ENCODE measurements around the gene TRAFD1.

The TRAFD1 gene

GRCh38 chr12:112121780-112122565, 3.4 kb upstream of the TRAFD1 start:
- Histone ChIP-seq H3K79me1 (ENCODE audit: low read depth, low read length) (no peaks in the 10 kb centered on the region), H3K27ac (replicated peaks; ENCODE audit: low read length) (no peak overlapping the region), H4K91ac (ENCODE audit: low read depth, low read length, poor library complexity) (no peak overlapping the region), H3K4me2 (ENCODE audit: insufficient read depth, low read length, poor library complexity, severe bottlenecking) (no peak overlapping the region), H3K36me3 (replicated peaks in 1 of 2; ENCODE audit: control insufficient read depth in 2 of 2, insufficient read depth in 2 of 2, low read length in 2 of 2) (no peaks in the 10 kb centered on the region), H3K4ac (ENCODE audit: low read length) (no peak overlapping the region), H2BK120ac (ENCODE audit: low read depth, low read length) (no peak overlapping the region), H3K4me3 (ENCODE audit: low read length in 2 of 2) (no peak overlapping the region), H2BK12ac (ENCODE audit: low read length) (no peak overlapping the region), H4K8ac (ENCODE audit: low read depth, low read length) (no peak overlapping the region), H3K27me3 (ENCODE audit: control insufficient read depth in 3 of 3, insufficient read depth in 3 of 3, low read depth in 1 of 3, low read length in 3 of 3) (no peaks in the 10 kb centered on the region), H2BK5ac (ENCODE audit: low read length) (no peak overlapping the region), H2AK5ac (ENCODE audit: low read depth, low read length) (no peak overlapping the region), H3K4me1 (ENCODE audit: control insufficient read depth in 2 of 2, insufficient read depth in 1 of 2, low read depth in 1 of 2, low read length in 2 of 2) (peaks cover 5 to 10% of the 10 kb centered on the region in 2 donors), H2BK15ac (ENCODE audit: low read length) (no peak overlapping the region), H3K14ac (ENCODE audit: low read length) (no peak overlapping the region), H3K23ac (ENCODE audit: low read depth, low read length, poor library complexity) (no peak overlapping the region), H3K9me3 (replicated peaks in 1 of 2; ENCODE audit: control insufficient read depth in 2 of 2, insufficient read depth in 1 of 2, low read depth in 1 of 2, low read length in 2 of 2) (no peaks in the 10 kb centered on the region), H3K9ac (ENCODE audit: low read depth, low read length, poor library complexity) (no peak overlapping the region), H3K18ac (ENCODE audit: low read length) (no peak overlapping the region), H2AFZ (ENCODE audit: low read length) (no peak overlapping the region)
- WGBS, 2 donors (ENCODE audit: extremely low coverage in 2 of 2, insufficient read length in 2 of 2, insufficient replicate concordance in 1 of 2): no CpG with 5 or more reads among the region's 11 CpGs
- no peak for DNase-seq (ENCODE audit: low spot score)

GRCh38 chr12:112122823-112123690, 2.3 kb upstream of the TRAFD1 start:
- no peaks in the 10 kb centered on the region for H3K36me3 ChIP-seq (replicated peaks in 1 of 2; ENCODE audit: control insufficient read depth in 2 of 2, insufficient read depth in 2 of 2, low read length in 2 of 2)
- no peak overlapping the region for H3K27ac ChIP-seq (replicated peaks; ENCODE audit: low read length)
- no peaks in the 10 kb centered on the region for H3K79me1 ChIP-seq (ENCODE audit: low read depth, low read length)
- no peak overlapping the region for H3K14ac ChIP-seq (ENCODE audit: low read length)
- peaks cover 5 to 9% of the 10 kb centered on the region in 2 donors for H3K4me1 ChIP-seq (ENCODE audit: control insufficient read depth in 2 of 2, insufficient read depth in 1 of 2, low read depth in 1 of 2, low read length in 2 of 2)
- peak overlapping the region; percentile 60 for H2AFZ ChIP-seq (ENCODE audit: low read length)
- no peak overlapping the region for H3K18ac ChIP-seq (ENCODE audit: low read length)
- no peaks in the 10 kb centered on the region for H3K9me3 ChIP-seq (replicated peaks in 1 of 2; ENCODE audit: control insufficient read depth in 2 of 2, insufficient read depth in 1 of 2, low read depth in 1 of 2, low read length in 2 of 2)
- H3K4me2 ChIP-seq (ENCODE audit: insufficient read depth, low read length, poor library complexity, severe bottlenecking): no peak overlapping the region
- no peak overlapping the region for H3K4me3 ChIP-seq (ENCODE audit: low read length in 2 of 2)
- no peak for DNase-seq (ENCODE audit: low spot score)
- H4K91ac ChIP-seq (ENCODE audit: low read depth, low read length, poor library complexity): no peak overlapping the region
- H3K4ac ChIP-seq (ENCODE audit: low read length): no peak overlapping the region
- H2AK5ac ChIP-seq (ENCODE audit: low read depth, low read length): no peak overlapping the region
- no peak overlapping the region for H2BK120ac ChIP-seq (ENCODE audit: low read depth, low read length)
- no peak overlapping the region for H3K23ac ChIP-seq (ENCODE audit: low read depth, low read length, poor library complexity)
- H2BK5ac ChIP-seq (ENCODE audit: low read length): no peak overlapping the region
- WGBS, 2 donors (ENCODE audit: extremely low coverage in 2 of 2, insufficient read length in 2 of 2, insufficient replicate concordance in 1 of 2): no CpG with 5 or more reads among the region's 12 CpGs
- no peak overlapping the region for H2BK15ac ChIP-seq (ENCODE audit: low read length)
- H3K9ac ChIP-seq (ENCODE audit: low read depth, low read length, poor library complexity): no peak overlapping the region
- no peak overlapping the region for H2BK12ac ChIP-seq (ENCODE audit: low read length)
- H4K8ac ChIP-seq (ENCODE audit: low read depth, low read length): no peak overlapping the region
- H3K27me3 ChIP-seq (ENCODE audit: control insufficient read depth in 3 of 3, insufficient read depth in 3 of 3, low read depth in 1 of 3, low read length in 3 of 3): no peaks in the 10 kb centered on the region

DNA sequence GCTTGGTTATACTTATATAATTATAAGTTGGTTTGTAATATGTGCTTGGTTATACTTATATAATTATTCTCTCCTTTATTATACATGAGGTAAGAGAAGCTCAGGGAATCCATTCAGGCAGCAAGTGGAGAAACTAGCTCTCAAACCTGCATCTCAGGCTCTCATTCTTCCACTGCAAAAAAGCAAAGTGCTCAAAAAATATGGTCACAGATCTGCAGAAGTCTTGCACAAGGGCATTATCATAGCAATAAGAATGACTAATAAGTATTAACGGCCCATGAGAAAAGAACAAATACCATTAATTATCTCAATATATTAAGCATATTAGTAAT, 476 bp upstream of the TRAFD1 start:
- Histone ChIP-seq H3K27me3 (ENCODE audit: control insufficient read depth in 3 of 3, insufficient read depth in 3 of 3, low read depth in 1 of 3, low read length in 3 of 3) (no peaks in the 10 kb centered on the region), H2BK120ac (ENCODE audit: low read depth, low read length) (no peak overlapping the region), H4K8ac (ENCODE audit: low read depth, low read length) (no peak overlapping the region), H3K18ac (ENCODE audit: low read length) (no peak overlapping the region), H3K14ac (ENCODE audit: low read length) (no peak overlapping the region), H3K9me3 (replicated peaks in 1 of 2; ENCODE audit: control insufficient read depth in 2 of 2, insufficient read depth in 1 of 2, low read depth in 1 of 2, low read length in 2 of 2) (no peaks in the 10 kb centered on the region), H3K36me3 (replicated peaks in 1 of 2; ENCODE audit: control insufficient read depth in 2 of 2, insufficient read depth in 2 of 2, low read length in 2 of 2) (no peaks in the 10 kb centered on the region), H3K23ac (ENCODE audit: low read depth, low read length, poor library complexity) (no peak overlapping the region), H2AK5ac (ENCODE audit: low read depth, low read length) (no peak overlapping the region), H2BK15ac (ENCODE audit: low read length) (no peak overlapping the region), H4K91ac (ENCODE audit: low read depth, low read length, poor library complexity) (no peak overlapping the region), H2BK5ac (ENCODE audit: low read length) (no peak overlapping the region), H2AFZ (ENCODE audit: low read length) (peak overlapping the region; percentile 26), H3K9ac (ENCODE audit: low read depth, low read length, poor library complexity) (no peak overlapping the region), H2BK12ac (ENCODE audit: low read length) (no peak overlapping the region), H3K27ac (replicated peaks; ENCODE audit: low read length) (no peak overlapping the region), H3K4me1 (ENCODE audit: control insufficient read depth in 2 of 2, insufficient read depth in 1 of 2, low read depth in 1 of 2, low read length in 2 of 2) (peaks cover 5 to 9% of the 10 kb centered on the region in 2 donors), H3K79me1 (ENCODE audit: low read depth, low read length) (no peaks in the 10 kb centered on the region), H3K4ac (ENCODE audit: low read length) (no peak overlapping the region), H3K4me2 (ENCODE audit: insufficient read depth, low read length, poor library complexity, severe bottlenecking) (no peak overlapping the region), H3K4me3 (ENCODE audit: low read length in 2 of 2) (peak overlapping the region in 1 of 2 donors; percentile 77)
- DNase-seq (ENCODE audit: low spot score): no peak
- no CpG with 5 or more reads among the region's 1 CpG for WGBS, 2 donors (ENCODE audit: extremely low coverage in 2 of 2, insufficient read length in 2 of 2, insufficient replicate concordance in 1 of 2)

GRCh38 chr12:112126000-112126438, 659 bp downstream of the TRAFD1 start:
- Histone ChIP-seq H2BK12ac (ENCODE audit: low read length) (no peak overlapping the region), H3K9ac (ENCODE audit: low read depth, low read length, poor library complexity) (peak overlapping the region; percentile 97), H3K36me3 (replicated peaks in 1 of 2; ENCODE audit: control insufficient read depth in 2 of 2, insufficient read depth in 2 of 2, low read length in 2 of 2) (peaks cover 0 to 8% of the 10 kb centered on the region in 2 donors), H3K4me3 (ENCODE audit: low read length in 2 of 2) (peak overlapping the region; percentile 77 to 91), H4K8ac (ENCODE audit: low read depth, low read length) (no peak overlapping the region), H2AFZ (ENCODE audit: low read length) (peak overlapping the region; percentile 90), H3K4ac (ENCODE audit: low read length) (no peak overlapping the region), H3K23ac (ENCODE audit: low read depth, low read length, poor library complexity) (no peak overlapping the region), H2BK15ac (ENCODE audit: low read length) (no peak overlapping the region), H3K18ac (ENCODE audit: low read length) (peak overlapping the region; percentile 15), H2BK5ac (ENCODE audit: low read length) (no peak overlapping the region), H2AK5ac (ENCODE audit: low read depth, low read length) (no peak overlapping the region), H3K27ac (replicated peaks; ENCODE audit: low read length) (no peak overlapping the region), H3K9me3 (replicated peaks in 1 of 2; ENCODE audit: control insufficient read depth in 2 of 2, insufficient read depth in 1 of 2, low read depth in 1 of 2, low read length in 2 of 2) (no peaks in the 10 kb centered on the region), H3K4me1 (ENCODE audit: control insufficient read depth in 2 of 2, insufficient read depth in 1 of 2, low read depth in 1 of 2, low read length in 2 of 2) (peaks cover 5 to 9% of the 10 kb centered on the region in 2 donors), H4K91ac (ENCODE audit: low read depth, low read length, poor library complexity) (no peak overlapping the region), H3K79me1 (ENCODE audit: low read depth, low read length) (no peaks in the 10 kb centered on the region), H3K14ac (ENCODE audit: low read length) (no peak overlapping the region), H3K27me3 (ENCODE audit: control insufficient read depth in 3 of 3, insufficient read depth in 3 of 3, low read depth in 1 of 3, low read length in 3 of 3) (no peaks in the 10 kb centered on the region), H2BK120ac (ENCODE audit: low read depth, low read length) (no peak overlapping the region), H3K4me2 (ENCODE audit: insufficient read depth, low read length, poor library complexity, severe bottlenecking) (peak overlapping the region; percentile 94)
- WGBS, 2 donors (ENCODE audit: extremely low coverage in 2 of 2, insufficient read length in 2 of 2, insufficient replicate concordance in 1 of 2): no CpG with 5 or more reads among the region's 25 CpGs
- DNase-seq (ENCODE audit: low spot score): no peak
